ENCODE measurements around the gene DICER1.

Gene DICER1

DNA sequence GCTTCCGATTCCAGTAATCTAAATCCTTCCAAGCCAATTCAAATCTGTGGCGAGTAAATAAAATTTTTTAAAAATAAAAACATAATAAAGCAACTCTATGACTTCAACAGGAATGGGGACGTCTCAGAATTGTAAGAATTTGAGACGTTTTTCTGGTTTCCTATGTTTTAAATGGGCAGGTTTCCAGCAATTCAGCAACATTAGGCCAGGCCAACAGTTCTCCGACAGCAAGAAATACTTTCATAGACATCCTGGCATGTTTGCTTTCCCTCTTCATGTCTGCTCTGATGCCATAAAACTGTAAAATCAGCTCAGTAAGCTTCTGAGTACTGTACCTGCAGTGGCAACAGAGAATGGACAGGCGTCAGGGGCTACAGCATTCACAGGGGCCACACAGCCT is 35.8 kb upstream of the DICER1 start:
- no peaks in the 10 kb centered on the region for H3K79me2 ChIP-seq (ENCODE audit: low read length)
- H4K20me1 ChIP-seq (ENCODE audit: insufficient read depth, low read length), result no peaks in the 10 kb centered on the region
- H3K9ac ChIP-seq (ENCODE audit: low read length), result no peak overlapping the region
- no peak overlapping the region for H3K4me3 ChIP-seq (ENCODE audit: low read length)
- H3K9me3 ChIP-seq (replicated peaks; ENCODE audit: insufficient read depth, low read length), result no peaks in the 10 kb centered on the region
- no peaks in the 10 kb centered on the region for H3F3A ChIP-seq (ENCODE audit: insufficient read depth, low read length)
- no peaks in the 10 kb centered on the region for H3K4me1 ChIP-seq (ENCODE audit: low read length)
- no peak overlapping the region for H3K27ac ChIP-seq (ENCODE audit: low read length)
- H3K36me3 ChIP-seq (replicated peaks; ENCODE audit: insufficient read depth, low read length), result no peaks in the 10 kb centered on the region
- H3K4me2 ChIP-seq (ENCODE audit: low read depth, low read length), result no peak overlapping the region
- H3K9me2 ChIP-seq (replicated peaks; ENCODE audit: insufficient read depth, low read length), result no peaks in the 10 kb centered on the region
- H2AFZ ChIP-seq (ENCODE audit: low read length), result no peak overlapping the region
- H3K27me3 ChIP-seq (replicated peaks; ENCODE audit: insufficient read depth, low read length), result no peaks in the 10 kb centered on the region
- DNase-seq, result no peak
- no peak for TF ChIP-seq EZH2phosphoT487 (IDR thresholded peaks at IDR 0.05; ENCODE audit: low read length)
- TF ChIP-seq EZH2 (optimal IDR thresholded peaks at IDR 0.05; ENCODE audit: low read depth, low read length), result no peak
- TF ChIP-seq, protein P1, sequence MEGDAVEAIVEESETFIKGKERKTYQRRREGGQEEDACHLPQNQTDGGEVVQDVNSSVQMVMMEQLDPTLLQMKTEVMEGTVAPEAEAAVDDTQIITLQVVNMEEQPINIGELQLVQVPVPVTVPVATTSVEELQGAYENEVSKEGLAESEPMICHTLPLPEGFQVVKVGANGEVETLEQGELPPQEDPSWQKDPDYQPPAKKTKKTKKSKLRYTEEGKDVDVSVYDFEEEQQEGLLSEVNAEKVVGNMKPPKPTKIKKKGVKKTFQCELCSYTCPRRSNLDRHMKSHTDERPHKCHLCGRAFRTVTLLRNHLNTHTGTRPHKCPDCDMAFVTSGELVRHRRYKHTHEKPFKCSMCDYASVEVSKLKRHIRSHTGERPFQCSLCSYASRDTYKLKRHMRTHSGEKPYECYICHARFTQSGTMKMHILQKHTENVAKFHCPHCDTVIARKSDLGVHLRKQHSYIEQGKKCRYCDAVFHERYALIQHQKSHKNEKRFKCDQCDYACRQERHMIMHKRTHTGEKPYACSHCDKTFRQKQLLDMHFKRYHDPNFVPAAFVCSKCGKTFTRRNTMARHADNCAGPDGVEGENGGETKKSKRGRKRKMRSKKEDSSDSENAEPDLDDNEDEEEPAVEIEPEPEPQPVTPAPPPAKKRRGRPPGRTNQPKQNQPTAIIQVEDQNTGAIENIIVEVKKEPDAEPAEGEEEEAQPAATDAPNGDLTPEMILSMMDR (IDR thresholded peaks at IDR 0.05; ENCODE audit: low read length), result no peak

DNA sequence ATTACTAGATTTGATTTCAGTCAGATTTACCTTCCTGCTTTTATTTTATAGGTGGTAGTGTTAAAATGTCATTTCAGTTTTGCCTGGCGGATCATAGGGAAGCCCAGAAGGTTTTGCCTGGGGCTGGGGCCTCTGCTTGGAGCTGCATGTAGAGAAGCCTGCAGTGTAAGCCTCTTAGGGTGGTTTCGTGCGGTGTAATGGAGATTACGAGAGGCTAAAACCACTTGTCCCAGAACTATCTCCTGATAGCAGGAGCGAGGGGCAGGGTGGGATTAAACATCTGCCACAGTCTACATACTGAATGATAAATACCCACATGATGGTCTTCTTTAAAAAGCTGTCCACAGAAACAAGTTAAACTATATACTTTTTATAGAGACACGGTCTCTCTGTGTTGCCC is 35.0 kb upstream of the DICER1 start:
- H3K27me3 ChIP-seq (replicated peaks; ENCODE audit: insufficient read depth, low read length), result no peaks in the 10 kb centered on the region
- no peak for TF ChIP-seq EZH2 (optimal IDR thresholded peaks at IDR 0.05; ENCODE audit: low read depth, low read length)
- TF ChIP-seq, protein P1 (IDR thresholded peaks at IDR 0.05; ENCODE audit: low read length), result no peak
- TF ChIP-seq EZH2phosphoT487 (IDR thresholded peaks at IDR 0.05; ENCODE audit: low read length), result no peak
- no peak overlapping the region for H3K4me3 ChIP-seq (ENCODE audit: low read length)
- no peaks in the 10 kb centered on the region for H3K79me2 ChIP-seq (ENCODE audit: low read length)
- H3K4me2 ChIP-seq (ENCODE audit: low read depth, low read length), result no peak overlapping the region
- H3F3A ChIP-seq (ENCODE audit: insufficient read depth, low read length), result no peaks in the 10 kb centered on the region
- no peaks in the 10 kb centered on the region for H3K36me3 ChIP-seq (replicated peaks; ENCODE audit: insufficient read depth, low read length)
- no peak overlapping the region for H2AFZ ChIP-seq (ENCODE audit: low read length)
- H3K9me3 ChIP-seq (replicated peaks; ENCODE audit: insufficient read depth, low read length), result no peaks in the 10 kb centered on the region
- H4K20me1 ChIP-seq (ENCODE audit: insufficient read depth, low read length), result no peaks in the 10 kb centered on the region
- H3K9me2 ChIP-seq (replicated peaks; ENCODE audit: insufficient read depth, low read length), result no peaks in the 10 kb centered on the region
- no peak overlapping the region for H3K27ac ChIP-seq (ENCODE audit: low read length)
- no peak overlapping the region for H3K9ac ChIP-seq (ENCODE audit: low read length)
- no peak for DNase-seq
- no peaks in the 10 kb centered on the region for H3K4me1 ChIP-seq (ENCODE audit: low read length)

DNA sequence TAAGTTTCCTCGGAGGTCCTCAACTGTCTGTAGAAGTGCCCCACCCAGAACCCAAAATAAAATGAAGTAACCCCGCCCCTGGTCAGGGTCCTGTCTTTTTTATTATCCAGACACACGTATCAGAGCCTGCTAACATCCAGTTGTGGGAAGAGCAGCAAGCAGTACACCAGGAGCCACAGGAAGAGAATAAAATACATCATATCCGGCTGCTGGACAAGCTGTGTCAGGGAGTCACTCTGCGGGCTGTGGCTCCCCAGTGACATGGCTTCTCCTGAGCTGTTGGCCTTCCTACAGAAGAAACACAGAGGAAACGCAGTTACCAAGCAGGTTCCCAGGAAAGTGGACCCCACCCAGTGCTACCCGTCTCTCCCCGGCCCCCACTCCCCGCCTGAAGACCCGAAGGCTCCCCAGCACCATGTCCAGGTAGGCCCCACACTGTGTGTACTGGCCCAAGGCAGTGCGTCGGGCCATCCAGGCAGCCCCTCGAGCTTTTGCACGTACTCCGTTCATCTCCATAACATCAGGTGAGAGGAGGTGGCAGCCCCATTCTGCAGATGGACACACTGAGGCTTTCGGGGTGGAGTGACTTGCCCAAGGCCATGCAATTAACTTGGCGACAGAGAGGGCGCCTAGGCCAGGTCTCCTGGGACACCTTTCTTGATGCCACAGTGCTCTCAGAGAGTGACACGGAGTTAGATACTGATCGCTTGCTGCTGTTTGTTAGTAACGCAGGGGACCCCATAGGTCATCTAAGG is 34.3 kb upstream of the DICER1 start:
- Histone ChIP-seq H3K4me2 (ENCODE audit: low read depth, low read length) (no peak overlapping the region), H3K27ac (ENCODE audit: low read length) (no peak overlapping the region), H3F3A (ENCODE audit: insufficient read depth, low read length) (no peaks in the 10 kb centered on the region), H3K9me2 (replicated peaks; ENCODE audit: insufficient read depth, low read length) (no peaks in the 10 kb centered on the region), H3K27me3 (replicated peaks; ENCODE audit: insufficient read depth, low read length) (no peaks in the 10 kb centered on the region), H3K4me1 (ENCODE audit: low read length) (no peaks in the 10 kb centered on the region), H4K20me1 (ENCODE audit: insufficient read depth, low read length) (no peaks in the 10 kb centered on the region), H3K9ac (ENCODE audit: low read length) (no peak overlapping the region), H3K9me3 (replicated peaks; ENCODE audit: insufficient read depth, low read length) (no peaks in the 10 kb centered on the region), H3K79me2 (ENCODE audit: low read length) (no peaks in the 10 kb centered on the region), H3K36me3 (replicated peaks; ENCODE audit: insufficient read depth, low read length) (no peaks in the 10 kb centered on the region), H2AFZ (ENCODE audit: low read length) (no peak overlapping the region), H3K4me3 (ENCODE audit: low read length) (no peak overlapping the region)
- DNase-seq, result no peak
- TF ChIP-seq, protein P1 (IDR thresholded peaks at IDR 0.05; ENCODE audit: low read length), result no peak
- TF ChIP-seq EZH2phosphoT487 (IDR thresholded peaks at IDR 0.05; ENCODE audit: low read length), result no peak
- no peak for TF ChIP-seq EZH2 (optimal IDR thresholded peaks at IDR 0.05; ENCODE audit: low read depth, low read length)

All from MM.1S (cell line).